OCI-LY7 (cell line): ENCODE measurements around the gene VRK3. TPM values are rescaled to one million over a fixed set of nuclear protein-coding genes. Genes with fewer than 3 reads are reported as not detected.
"Not testable (repeated sequence)": the region's sequence is repeated elsewhere in the genome, so short reads cannot be mapped to it uniquely, and the experiment has no call there.

Experiments
- BruUV-seq: library from RNA; stranded (reverse); fragments of 400-500 nt; replicated peaks from 2 replicates; lab custom pipeline; 2021; lab: Mats Ljungman, UMichigan
- CTCF ChIA-PET: fragments of 300-600 bp; sonication (Branson Sonifier 250); formaldehyde crosslinking; loops from one replicate; lab custom pipeline; 2022; ENCODE audit warnings: antibody characterized with exemption; ENCODE audit not compliant: unreplicated experiment; lab: Charles Lee
- POLR2A ChIA-PET: fragments of 300-600 bp; sonication (Branson Sonifier 250); formaldehyde crosslinking; loops from one replicate; lab custom pipeline; 2022; ENCODE audit warnings: antibody characterized with exemption; lab: Charles Lee
- DNase-seq: peaks from one replicate; pipeline ENCODE4 v3.0.0-alpha.2; 2015; ENCODE audit warnings: low spot score
- H2AFZ ChIP-seq: fragments of 200-600 bp; sonication (generic), shearing (Covaris generic); 2 replicates; pipeline ENCODE4 v1.6.1; 2014; ENCODE audit warnings: mild to moderate bottlenecking, antibody characterized with exemption, low read length, moderate library complexity
- H3K27ac ChIP-seq: fragments of 200-600 bp; sonication (generic); 2 replicates; pipeline ENCODE4 v1.5.1; 2014; ENCODE audit warnings: mixed run types, low read depth, mild to moderate bottlenecking, moderate library complexity, low read length, inconsistent platforms; ENCODE audit not compliant: poor library complexity, severe bottlenecking
- H3K36me3 ChIP-seq: fragments of 200-600 bp; sonication (generic); 2 replicates; pipeline ENCODE4 v1.6.1; 2014; ENCODE audit warnings: mild to moderate bottlenecking, antibody characterized with exemption, low read length, moderate library complexity, mixed read lengths; ENCODE audit not compliant: insufficient read depth
- H3K4me1 ChIP-seq: fragments of 200-600 bp; sonication (generic); 2 replicates; pipeline ENCODE4 v1.5.1; 2014; ENCODE audit warnings: mild to moderate bottlenecking, low read length; ENCODE audit not compliant: insufficient read depth, poor library complexity, severe bottlenecking
- H3K4me2 ChIP-seq: fragments of 200-600 bp; sonication (generic); 2 replicates; pipeline ENCODE4 v1.6.1; 2014; ENCODE audit warnings: mild to moderate bottlenecking, low read length
- H3K4me3 ChIP-seq: fragments of 200-600 bp; sonication (generic); 2 replicates; pipeline ENCODE4 v1.5.1; 2014; ENCODE audit warnings: mild to moderate bottlenecking, low read depth, low read length; ENCODE audit not compliant: poor library complexity, severe bottlenecking
- H3K79me2 ChIP-seq: fragments of 200-600 bp; sonication (generic); 2 replicates; pipeline ENCODE4 v1.6.1; 2016; ENCODE audit warnings: low read depth, mild to moderate bottlenecking, low read length, moderate library complexity, mixed read lengths; ENCODE audit not compliant: insufficient read depth
- H3K9me2 ChIP-seq: fragments of 200-600 bp; sonication (generic); 2 replicates; pipeline ENCODE4 v1.6.1; 2016; ENCODE audit warnings: mild to moderate bottlenecking, low read length, mixed read lengths; ENCODE audit not compliant: insufficient read depth
- H3K9me3 ChIP-seq: fragments of 200-600 bp; sonication (generic); 2 replicates; pipeline ENCODE4 v1.6.1; 2014; ENCODE audit warnings: mild to moderate bottlenecking, mixed run types, low read length, mixed read lengths
- H4K20me1 ChIP-seq: fragments of 200-600 bp; sonication (generic); 2 replicates; pipeline ENCODE4 v1.6.1; 2014; ENCODE audit warnings: mild to moderate bottlenecking, antibody characterized with exemption, low read length, moderate library complexity, mixed read lengths; ENCODE audit not compliant: insufficient read depth
- CTCF ChIP-seq: fragments of 200-600 bp; sonication (generic); conservative IDR thresholded peaks from 2 replicates; pipeline ENCODE4 v1.5.1; 2014; ENCODE audit warnings: mild to moderate bottlenecking, antibody characterized with exemption, low read length, moderate library complexity, mixed read lengths
- EZH2phosphoT487 ChIP-seq: fragments of 200-600 bp; sonication (generic); IDR thresholded peaks from 2 replicates; pipeline ENCODE4 v1.6.1; 2018; ENCODE audit warnings: low read depth, borderline replicate concordance, mild to moderate bottlenecking, mixed run types, antibody characterized with exemption, low read length, moderate library complexity, mixed read lengths
- intact Hi-C: fragments of 100-400 bp; cut with micrococcal nuclease; formaldehyde crosslinking; loops from one replicate; pipeline ENCODE4 v1.10.0; 2022; ENCODE audit not compliant: unreplicated experiment
- total RNA-seq, 2 experiments: library from RNA; depleted of rRNA in 1 of 2; stranded (reverse); fragments of >200 nt in 1 of 2; shearing (Covaris generic) in 1 of 2; gene quantifications; 2 replicates each; pipeline ENCODE4 v1.2.3, GENCODE V29; 2014 to 2022

Gene VRK3
- total RNA-seq, 2 experiments from 2014 or later: 39.9 to 47.3 TPM

DNA sequence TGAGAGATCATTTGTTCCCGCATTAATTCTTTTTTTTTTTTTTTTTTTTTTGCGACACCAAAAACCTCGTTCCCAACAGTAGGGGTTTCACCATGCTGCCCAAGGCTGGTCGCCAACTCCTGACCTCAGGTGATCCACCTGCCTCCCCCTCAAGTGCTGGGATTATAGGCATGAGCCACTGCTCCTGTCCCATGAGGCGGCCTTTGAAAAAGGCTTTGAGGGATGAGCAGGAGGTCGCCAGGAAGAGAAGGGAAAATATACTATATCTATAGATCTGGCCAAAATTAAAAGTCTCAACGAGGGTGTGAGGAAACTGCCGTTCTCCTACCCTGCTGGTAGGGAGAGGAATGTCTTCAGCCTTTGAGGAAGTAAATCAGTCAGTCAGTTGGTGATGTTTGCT, 26.8 kb upstream of the VRK3 start:
- TF ChIP-seq CTCF: no peak
- TF ChIP-seq EZH2phosphoT487: no peak
- ChIA-PET POLR2A (no interaction called here), CTCF (interaction anchor here (0.6 kb wide), 1 partner anchor 20 kb away, joined by 3 read pairs; no protein-coding TSS in a partner anchor)
- Histone ChIP-seq H3K9me3 (no peaks in the 10 kb centered on the region), H3K4me2 (no peak overlapping the region), H3K36me3 (peaks cover 21% of the 10 kb centered on the region; the same call in 1 of the 2 replicates), H2AFZ (no peak overlapping the region), H3K4me3 (no peak overlapping the region), H3K79me2 (no peaks in the 10 kb centered on the region), H4K20me1 (no peaks in the 10 kb centered on the region), H3K4me1 (peaks cover 5% of the 10 kb centered on the region), H3K9me2 (no peaks in the 10 kb centered on the region), H3K27ac (no peak overlapping the region)
- no peak for DNase-seq
- intact Hi-C loops: no loop called here
- BruUV-seq: no TSS peak

DNA sequence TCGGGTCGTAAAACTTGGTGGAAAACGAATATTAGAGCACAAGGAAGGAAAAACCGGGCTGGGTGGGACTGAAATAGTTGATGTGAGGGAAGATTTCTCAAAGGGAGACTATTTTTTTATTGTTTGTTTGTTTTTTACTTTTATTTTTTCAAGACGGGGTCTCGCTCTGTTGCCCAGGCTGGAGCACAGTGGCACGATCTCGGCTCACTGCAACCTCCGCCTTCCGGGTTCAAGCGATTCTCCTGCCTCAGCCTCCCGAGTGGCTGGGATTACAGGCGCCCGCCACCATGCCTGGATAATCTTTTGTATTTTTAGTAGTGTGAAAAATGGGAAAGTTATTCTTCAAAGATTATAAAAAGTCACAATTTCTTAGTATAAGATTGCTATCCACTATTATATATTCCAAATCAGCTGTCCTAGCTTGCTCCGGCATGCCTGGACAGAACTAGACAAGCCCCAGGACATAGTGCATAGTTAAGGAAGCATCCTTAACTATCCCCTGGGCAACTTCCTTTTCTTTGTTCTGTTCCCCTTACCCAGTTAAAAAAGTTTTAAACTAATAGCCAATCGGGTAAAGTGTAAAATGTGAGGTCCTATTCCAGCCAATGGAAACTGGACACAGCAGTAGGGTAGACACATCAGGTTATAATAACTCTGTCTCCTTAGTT, 26.2 kb upstream of the VRK3 start:
- H3K9me2 ChIP-seq, H3K27ac ChIP-seq, DNase-seq, H3K4me3 ChIP-seq, POLR2A ChIA-PET, H3K79me2 ChIP-seq, H3K9me3 ChIP-seq, H4K20me1 ChIP-seq, BruUV-seq, H2AFZ ChIP-seq, H3K4me1 ChIP-seq, intact Hi-C loops: not testable (repeated sequence)
- peaks cover 27% of the 10 kb centered on the region for H3K36me3 ChIP-seq
- CTCF ChIA-PET: interaction anchor here (0.6 kb wide), 1 partner anchor 19 kb away, joined by 3 read pairs; no protein-coding TSS in a partner anchor
- H3K4me2 ChIP-seq: peak overlapping the region; percentile 50; the same call in 1 of the 2 replicates

DNA sequence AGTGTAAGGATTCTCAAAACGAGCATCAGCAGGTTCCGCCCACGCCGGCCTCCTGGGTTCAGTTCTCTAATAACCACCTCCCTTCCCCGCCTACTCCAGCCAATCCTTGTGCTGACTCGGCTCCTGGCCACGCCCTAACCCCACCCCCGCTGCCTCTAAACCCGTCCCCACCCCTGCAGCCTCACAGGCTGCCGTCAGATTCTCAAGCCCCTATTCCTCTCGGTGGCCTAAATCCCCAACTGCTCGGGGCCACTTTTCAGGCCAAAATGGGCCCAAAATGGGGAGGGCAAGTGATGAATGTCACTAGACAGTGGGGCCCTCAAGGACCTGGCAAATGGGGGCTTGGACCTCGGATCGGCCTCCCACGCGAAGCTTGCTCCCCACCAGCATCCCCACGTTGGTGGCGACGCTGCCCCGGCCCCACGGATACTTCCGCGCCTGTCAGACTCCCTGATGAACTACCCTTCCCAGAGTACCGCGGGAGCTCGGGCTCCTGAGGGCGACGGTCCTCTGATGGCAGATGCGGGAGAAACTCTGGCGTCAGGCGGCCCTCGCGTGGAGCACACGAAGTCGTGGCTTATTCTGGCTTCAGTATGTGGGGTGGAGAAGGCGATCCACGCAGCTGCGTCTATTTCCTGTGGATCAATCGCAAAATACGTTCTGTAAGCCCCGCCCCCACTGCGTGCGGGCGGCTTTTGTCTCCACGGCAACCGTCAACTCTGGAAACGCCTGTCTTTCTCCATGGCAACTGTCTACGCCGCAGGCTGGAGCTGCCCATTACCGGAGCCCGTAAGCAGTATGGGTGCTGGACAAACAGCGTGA, 25.4 kb upstream of the VRK3 start:
- Histone ChIP-seq H3K36me3 (peaks cover 35% of the 10 kb centered on the region), H3K4me2 (peak overlapping the region; percentile 50), H3K9me2 (no peaks in the 10 kb centered on the region), H3K27ac (no peak overlapping the region), H4K20me1 (no peaks in the 10 kb centered on the region), H3K9me3 (no peaks in the 10 kb centered on the region), H3K79me2 (no peaks in the 10 kb centered on the region), H2AFZ (no peak overlapping the region), H3K4me1 (peaks cover 5% of the 10 kb centered on the region), H3K4me3 (peak overlapping the region; percentile 43)
- no peak for TF ChIP-seq EZH2phosphoT487
- TF ChIP-seq CTCF: no peak
- peak; percentile 81 for DNase-seq
- intact Hi-C loops: no loop called here
- ChIA-PET CTCF (no interaction called here), POLR2A (no interaction called here)
- BruUV-seq: no TSS peak
